Subcutaneous adipose tissue (tissue), 4 donors: ENCODE measurements around the gene SCYL1. TPM values are rescaled to one million over a fixed set of nuclear protein-coding genes. Genes with fewer than 3 reads are reported as not detected.

Source experiments
- total RNA-seq, 4 donors: library from RNA; depleted of rRNA; stranded (reverse); fragments of >200 nt; gene quantifications; one replicate each; pipeline ENCODE4 v1.1.0, GENCODE V29; 2016
- TF ChIP-seq, protein P1 (sequence below): fragments of 450-650 bp; IDR thresholded peaks from one replicate; pipeline ENCODE4 v1.5.1; 2016; ENCODE audit warnings: low read depth, mild to moderate bottlenecking, control low read depth, antibody characterized with exemption, moderate library complexity

SCYL1 gene
- total RNA-seq, 4 donors from 2014 or later, result 63.1 to 85.3 (median 67.0) TPM

GRCh38 chr11:65578134-65578533 is 53.3 kb downstream of the SCYL1 start:
- TF ChIP-seq, protein P1, sequence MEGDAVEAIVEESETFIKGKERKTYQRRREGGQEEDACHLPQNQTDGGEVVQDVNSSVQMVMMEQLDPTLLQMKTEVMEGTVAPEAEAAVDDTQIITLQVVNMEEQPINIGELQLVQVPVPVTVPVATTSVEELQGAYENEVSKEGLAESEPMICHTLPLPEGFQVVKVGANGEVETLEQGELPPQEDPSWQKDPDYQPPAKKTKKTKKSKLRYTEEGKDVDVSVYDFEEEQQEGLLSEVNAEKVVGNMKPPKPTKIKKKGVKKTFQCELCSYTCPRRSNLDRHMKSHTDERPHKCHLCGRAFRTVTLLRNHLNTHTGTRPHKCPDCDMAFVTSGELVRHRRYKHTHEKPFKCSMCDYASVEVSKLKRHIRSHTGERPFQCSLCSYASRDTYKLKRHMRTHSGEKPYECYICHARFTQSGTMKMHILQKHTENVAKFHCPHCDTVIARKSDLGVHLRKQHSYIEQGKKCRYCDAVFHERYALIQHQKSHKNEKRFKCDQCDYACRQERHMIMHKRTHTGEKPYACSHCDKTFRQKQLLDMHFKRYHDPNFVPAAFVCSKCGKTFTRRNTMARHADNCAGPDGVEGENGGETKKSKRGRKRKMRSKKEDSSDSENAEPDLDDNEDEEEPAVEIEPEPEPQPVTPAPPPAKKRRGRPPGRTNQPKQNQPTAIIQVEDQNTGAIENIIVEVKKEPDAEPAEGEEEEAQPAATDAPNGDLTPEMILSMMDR, result no peak

DNA sequence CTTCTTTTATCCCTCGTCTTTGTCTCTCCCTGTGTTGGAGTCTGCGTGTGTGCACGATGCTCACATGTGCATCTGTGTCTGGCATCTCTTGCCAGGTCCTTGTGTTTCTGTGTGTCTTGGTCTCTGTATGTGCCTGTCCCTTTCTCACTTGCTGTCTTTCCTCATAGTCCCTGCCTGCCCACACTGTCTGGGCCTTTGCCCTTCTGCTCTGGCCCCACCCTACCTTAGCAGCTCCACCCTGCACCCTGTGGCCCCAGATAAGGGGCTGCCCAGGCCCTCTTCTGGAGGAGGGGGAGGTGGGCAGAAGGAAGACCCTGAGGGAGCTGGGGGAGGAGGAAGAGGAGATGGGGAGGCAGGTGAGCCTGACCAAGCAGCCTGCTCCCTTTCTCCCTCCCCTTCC is 53.8 kb downstream of the SCYL1 start:
- TF ChIP-seq, protein P1, result no peak

DNA sequence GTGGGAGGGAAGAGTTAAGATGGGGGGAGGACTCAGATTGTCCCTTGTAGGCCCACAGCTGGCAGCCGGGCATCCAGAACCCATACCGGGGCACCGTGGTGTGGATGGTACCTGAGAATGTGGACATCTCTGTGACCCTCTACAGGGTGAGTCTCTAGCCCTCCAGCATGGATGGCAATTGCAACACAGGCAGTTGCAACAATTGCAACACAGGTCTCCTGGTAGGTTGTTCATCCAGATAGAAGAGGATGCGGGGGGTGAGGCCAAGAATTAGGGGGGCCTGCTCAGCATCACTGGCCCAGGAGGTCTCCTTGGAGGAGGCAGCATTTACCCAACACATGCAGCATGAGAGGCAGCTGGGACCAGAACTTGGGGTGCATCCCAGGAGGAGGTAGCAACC is 54.4 kb downstream of the SCYL1 start:
- TF ChIP-seq, protein P1, result no peak

- TF ChIP-seq, protein P1, result no peak
These were observed 55.3 kb downstream of the SCYL1 start for GRCh38 chr11:65580031-65580692.

DNA sequence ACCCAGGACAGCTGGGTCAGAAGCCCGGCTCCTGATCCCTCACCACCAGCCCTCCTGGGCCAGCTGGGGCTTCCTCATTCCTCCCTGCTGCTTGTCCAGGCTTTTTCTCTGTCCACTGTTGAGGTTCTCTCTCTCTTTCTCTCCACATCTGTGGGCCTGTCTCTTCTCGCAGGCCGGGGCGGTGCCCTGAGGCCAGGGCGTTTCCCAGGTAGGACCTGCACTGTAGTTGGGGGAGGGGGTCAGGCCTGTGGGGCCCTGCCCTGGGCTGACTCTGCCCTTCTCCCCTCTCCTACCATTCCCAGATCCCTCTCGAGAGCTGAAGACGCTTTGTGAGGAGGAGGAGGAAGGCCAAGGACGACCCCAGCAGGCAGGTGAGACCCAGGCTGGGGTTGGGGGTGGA is 55.9 kb downstream of the SCYL1 start:
- TF ChIP-seq, protein P1, result no peak

DNA sequence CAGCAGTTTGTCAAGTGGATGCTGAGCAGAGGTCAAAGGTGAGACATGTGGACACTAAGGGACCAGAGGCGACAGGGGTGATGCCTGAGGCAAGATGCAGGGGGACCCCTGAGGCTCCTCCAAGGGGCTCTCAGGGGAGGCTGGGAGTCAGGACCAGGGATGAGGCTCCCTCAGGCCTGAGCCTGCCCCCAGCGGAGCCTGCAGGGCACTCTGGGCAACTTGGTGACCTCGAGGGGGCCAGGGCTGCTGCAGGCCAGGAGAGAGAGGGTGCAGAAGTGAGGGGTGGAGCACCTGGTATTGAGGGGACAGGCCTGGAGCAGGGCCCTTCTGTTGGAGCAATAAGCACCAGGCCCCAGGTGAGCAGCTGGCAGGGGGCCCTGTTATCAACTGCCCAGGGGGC is 57.0 kb downstream of the SCYL1 start:
- TF ChIP-seq, protein P1, result no peak

DNA sequence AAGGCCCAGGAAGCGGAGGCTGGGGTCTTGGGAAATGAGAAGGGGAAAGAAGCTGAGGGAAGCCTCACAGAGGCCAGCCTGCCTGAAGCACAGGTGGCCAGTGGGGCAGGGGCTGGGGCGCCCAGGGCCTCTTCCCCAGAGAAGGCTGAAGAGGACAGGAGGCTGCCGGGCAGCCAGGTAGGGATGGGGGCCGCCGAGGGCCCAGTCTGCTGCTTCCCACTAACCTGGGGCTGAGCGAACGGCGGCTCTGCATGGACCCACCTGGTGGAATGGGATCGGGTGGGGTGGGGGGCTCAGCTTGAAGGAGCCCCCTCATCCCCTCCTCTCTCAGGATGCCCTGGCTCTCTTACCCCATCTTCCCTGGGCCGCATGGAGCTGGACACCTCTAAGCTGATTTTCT is 58.7 kb downstream of the SCYL1 start:
- TF ChIP-seq, protein P1, result no peak
